NCI-H524 (cell line): ENCODE data around the gene NDUFA3.

Experiments
- DNase-seq, 2 experiments: peaks; one replicate each; lab custom pipeline; 2025; lab: John Stamatoyannopoulos, UW

Gene NDUFA3

GRCh38 chr19:54137699-54138488 is 35.2 kb downstream of the NDUFA3 start, which contains the start of gene CNOT3:
TSS of gene CNOT3 (plus strand) at chr19:54137762. CDS start at chr19:54142979, 5,217 bp downstream.
- DNase-seq: no peak

GRCh38 chr19:54138489-54139256 is 36.0 kb downstream of the NDUFA3 start:
- no peak for DNase-seq

GRCh38 chr19:54141356-54141755 is 38.7 kb downstream of the NDUFA3 start:
- no peak for DNase-seq

- DNase-seq: no peak
Observed at GRCh38 chr19:54142166-54142780, 39.6 kb downstream of the NDUFA3 start.

GRCh38 chr19:54145541-54146158 is 43.0 kb downstream of the NDUFA3 start:
- DNase-seq: no peak

- no peak for DNase-seq
Observed at GRCh38 chr19:54147676-54148075, 45.0 kb downstream of the NDUFA3 start.

- DNase-seq: no peak
Observed at GRCh38 chr19:54148158-54148557, 45.5 kb downstream of the NDUFA3 start.

- DNase-seq: no peak
Observed at GRCh38 chr19:54149021-54149812, 46.6 kb downstream of the NDUFA3 start.

- DNase-seq: no peak
Observed at GRCh38 chr19:54151362-54152035, 48.8 kb downstream of the NDUFA3 start.

- no peak for DNase-seq
Observed at GRCh38 chr19:54152267-54152666, 49.6 kb downstream of the NDUFA3 start.

- no peak for DNase-seq
Observed at GRCh38 chr19:54152878-54153524, 50.3 kb downstream of the NDUFA3 start.

- DNase-seq: no peak
Observed at GRCh38 chr19:54153731-54154326, 51.2 kb downstream of the NDUFA3 start.

- no peak for DNase-seq
Observed at GRCh38 chr19:54154603-54155345, 52.1 kb downstream of the NDUFA3 start.

GRCh38 chr19:54155694-54156093 is 53.0 kb downstream of the NDUFA3 start:
- DNase-seq: no peak

- DNase-seq: no peak
Observed at GRCh38 chr19:54156490-54156889, 53.8 kb downstream of the NDUFA3 start.

- no peak for DNase-seq
Observed at GRCh38 chr19:54156953-54157352, 54.3 kb downstream of the NDUFA3 start.
